A673 (cell line): ENCODE results near the gene SLC50A1. TPM values are rescaled to one million over a fixed set of nuclear protein-coding genes. Genes with fewer than 3 reads are reported as not detected.
A peak's percentile ranks its signal among the peaks of the same experiment; 100 is the strongest.

ENCODE experiments used
- BruUV-seq: library from RNA; stranded (reverse); fragments of 400-500 nt; replicated peaks from 2 replicates; lab custom pipeline; 2021; lab: Mats Ljungman, UMichigan
- CTCF ChIA-PET: fragments of 300-600 bp; sonication (Branson Sonifier 250); formaldehyde crosslinking; loops from one replicate; lab custom pipeline; 2022; ENCODE audit warnings: antibody characterized with exemption; lab: Charles Lee
- POLR2A ChIA-PET: fragments of 300-600 bp; sonication (Branson Sonifier 250); formaldehyde crosslinking; loops from one replicate; lab custom pipeline; 2022; ENCODE audit warnings: antibody characterized with exemption; ENCODE audit not compliant: low non-redundant PET; lab: Charles Lee
- DNase-seq: peaks from one replicate; pipeline ENCODE4 v3.0.0-alpha.2; 2015; ENCODE audit warnings: low spot score
- H3K27ac ChIP-seq: fragments of 200-600 bp; sonication (generic); 2 replicates; pipeline ENCODE4 v1.5.1; 2016; ENCODE audit warnings: mixed run types, low read depth, mild to moderate bottlenecking, mixed read lengths, antibody characterized with exemption, low read length; ENCODE audit not compliant: poor library complexity, severe bottlenecking
- H3K27me3 ChIP-seq: fragments of 200-600 bp; sonication (generic); replicated peaks from 2 replicates; pipeline ENCODE4 v1.6.1; 2017; ENCODE audit warnings: mixed run types, low read depth, mild to moderate bottlenecking, mixed read lengths, antibody characterized with exemption, low read length; ENCODE audit not compliant: insufficient read depth, poor library complexity
- H3K36me3 ChIP-seq: fragments of 200-600 bp; sonication (generic); 2 replicates; pipeline ENCODE4 v1.6.1; 2016; ENCODE audit warnings: mixed run types, mild to moderate bottlenecking, mixed read lengths, antibody characterized with exemption, low read length; ENCODE audit not compliant: insufficient read depth, poor library complexity, severe bottlenecking
- H3K4me1 ChIP-seq: fragments of 200-600 bp; sonication (generic); 2 replicates; pipeline ENCODE4 v1.6.1; 2017; ENCODE audit warnings: mixed run types, mild to moderate bottlenecking, mixed read lengths, antibody characterized with exemption, low read length; ENCODE audit not compliant: insufficient read depth, poor library complexity, severe bottlenecking
- H3K4me3 ChIP-seq: fragments of 200-600 bp; sonication (generic); 2 replicates; pipeline ENCODE4 v1.5.1; 2016; ENCODE audit warnings: low read depth, mixed run types, mild to moderate bottlenecking, mixed read lengths, low read length; ENCODE audit not compliant: poor library complexity, severe bottlenecking
- H3K9me3 ChIP-seq: fragments of 200-600 bp; sonication (generic); 2 replicates; pipeline ENCODE4 v1.6.1; 2016; ENCODE audit warnings: mixed run types, low read depth, mild to moderate bottlenecking, mixed read lengths, antibody characterized with exemption, low read length; ENCODE audit not compliant: poor library complexity, severe bottlenecking
- CTCF ChIP-seq: fragments of 300-800, 200-600 bp; sonication (generic); conservative IDR thresholded peaks from 2 replicates; pipeline ENCODE4 v1.5.1; 2017; ENCODE audit warnings: low read depth, mild to moderate bottlenecking, antibody characterized with exemption, low read length, moderate library complexity, mixed read lengths
- EZH2 ChIP-seq: fragments of 200-600 bp; sonication (generic); IDR thresholded peaks from 2 replicates; pipeline ENCODE4 v1.6.1; 2017; ENCODE audit warnings: borderline replicate concordance, low read depth, mild to moderate bottlenecking, mixed read lengths, antibody characterized with exemption, low read length; ENCODE audit not compliant: poor library complexity, severe bottlenecking
- intact Hi-C: fragments of 100-400 bp; cut with micrococcal nuclease; formaldehyde crosslinking; loops from one replicate; pipeline ENCODE4 v1.10.0; 2022; ENCODE audit not compliant: unreplicated experiment
- total RNA-seq: library from RNA; stranded (reverse); gene quantifications from 2 replicates; pipeline ENCODE4 v1.2.3, GENCODE V29; 2021

The SLC50A1 gene
- total RNA-seq, 1 experiment from 2014 or later: 30.3 TPM

GRCh38 chr1:155137154-155137949, 1.7 kb downstream of the SLC50A1 start:
- intact Hi-C loops: no loop called here
- no TSS peak for BruUV-seq
- Histone ChIP-seq H3K9me3 (no peaks in the 10 kb centered on the region), H3K4me1 (peaks cover 19% of the 10 kb centered on the region), H3K36me3 (no peaks in the 10 kb centered on the region), H3K27ac (peak overlapping the region; percentile 57), H3K27me3 (no peaks in the 10 kb centered on the region), H3K4me3 (peak overlapping the region; percentile 79)
- no peak for TF ChIP-seq EZH2
- no peak for TF ChIP-seq CTCF
- ChIA-PET CTCF (interaction anchor here (0.9 to 1.2 kb wide), 2 partner anchors 30 to 36 kb away, joined by 3 read pairs; partner anchors contain the start of gene KRTCAP2), POLR2A (no interaction called here)
- no peak for DNase-seq

- no peaks in the 10 kb centered on the region for H3K9me3 ChIP-seq
- TSS peak; percentile 82 for BruUV-seq
- no peaks in the 10 kb centered on the region for H3K27me3 ChIP-seq
- H3K4me3 ChIP-seq: peak within 1 kb of the TSS; percentile 87
- no peaks in the 10 kb centered on the region for H3K36me3 ChIP-seq
- TF ChIP-seq CTCF: no peak
- no peak for TF ChIP-seq EZH2
- DNase-seq: peak; percentile 93
- intact Hi-C loops: no loop called here
- H3K27ac ChIP-seq: peak within 1 kb of the TSS; percentile 80
- H3K4me1 ChIP-seq: peaks cover 12% of the 10 kb centered on the region
- ChIA-PET POLR2A (no interaction called here), CTCF (interaction anchor here (1.0 kb wide), 1 partner anchor 49 kb away, joined by 6 read pairs; no protein-coding TSS in a partner anchor)
Measured at GRCh38 chr1:155139895-155140629, 4.4 kb downstream of the SLC50A1 start, which contains the start of gene DPM3. Gene DPM3, minus strand, starts transcription at chr1:155140531. Its CDS starts 291 bp downstream, at chr1:155140240.

GRCh38 chr1:155140630-155140953, 4.9 kb downstream of the SLC50A1 start:
- DNase-seq: no peak
- H3K9me3 ChIP-seq: no peaks in the 10 kb centered on the region
- TF ChIP-seq CTCF (no peak), EZH2 (no peak)
- no peaks in the 10 kb centered on the region for H3K36me3 ChIP-seq
- BruUV-seq: no TSS peak
- intact Hi-C loops: no loop called here
- peak overlapping the region; percentile 80 for H3K27ac ChIP-seq
- H3K4me3 ChIP-seq: peak overlapping the region; percentile 87
- peaks cover 10% of the 10 kb centered on the region for H3K4me1 ChIP-seq
- CTCF ChIA-PET: no interaction called here
- H3K27me3 ChIP-seq: no peaks in the 10 kb centered on the region
- POLR2A ChIA-PET: no interaction called here
